ENCODE data around the gene MLC1.
A peak's percentile ranks its signal among the peaks of the same experiment; 100 is the strongest.

MLC1 gene

DNA sequence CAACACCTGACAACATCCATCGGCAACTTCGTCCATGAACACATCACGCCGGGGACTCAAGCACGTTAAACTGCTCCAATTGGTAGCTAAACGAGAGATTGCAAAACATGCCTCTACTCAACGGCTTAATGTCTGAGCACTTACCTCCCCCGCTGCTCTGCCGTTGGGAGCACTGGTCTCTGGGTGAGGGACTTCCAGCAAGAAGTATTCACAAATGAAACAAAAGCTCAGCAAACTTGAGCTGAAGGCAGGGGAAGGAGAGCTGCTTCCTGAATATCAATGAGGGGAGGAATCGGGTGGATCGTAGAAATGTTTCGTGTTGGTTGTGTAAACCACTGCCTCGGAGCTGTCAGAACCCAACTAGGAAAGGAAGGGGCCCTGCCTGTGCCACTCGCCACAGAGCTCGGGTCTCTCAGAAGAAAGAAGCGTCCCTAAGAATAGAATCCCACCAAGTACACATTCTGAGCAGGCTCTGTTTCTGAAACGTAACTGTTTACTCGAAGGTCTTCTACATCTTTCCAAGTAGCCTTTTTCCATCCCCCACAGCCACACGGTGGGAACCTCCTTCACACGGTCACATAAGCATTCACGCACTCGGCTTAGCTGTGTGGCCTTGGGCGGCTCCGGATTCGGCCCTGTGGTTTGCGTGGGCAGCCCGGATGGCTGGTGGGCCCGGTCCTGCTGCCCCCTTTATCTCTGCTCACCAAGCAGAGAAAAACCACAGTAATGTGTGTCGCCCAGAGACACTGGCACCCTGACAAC, at the start of gene MLC1:
Gene MLC1 (minus strand): TSS at position 216 of the 762 bp plus-strand sequence. CDS start 524 bp downstream, outside the sequence.
- peak; percentile 18 for DNase-seq

DNA sequence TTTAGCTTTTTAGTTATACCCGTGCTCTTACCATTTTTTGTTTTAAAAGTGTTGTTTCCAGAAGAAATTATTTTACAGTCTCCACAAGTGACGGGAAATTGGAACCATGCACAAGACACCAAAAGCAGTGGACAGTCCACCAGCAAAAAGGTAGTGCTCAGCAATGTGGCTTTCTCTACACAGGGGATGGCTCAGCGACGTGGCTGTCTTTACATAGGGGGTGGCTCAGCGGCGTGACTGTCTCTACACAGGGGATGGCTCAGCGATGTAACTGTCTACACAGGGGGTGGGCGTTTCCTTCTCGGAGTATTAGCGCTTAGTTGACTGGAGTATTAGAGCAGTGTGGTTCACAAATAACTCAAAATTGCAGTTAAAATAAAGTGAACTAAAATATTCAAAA, 49.3 kb upstream of the MLC1 start:
- no peak for DNase-seq

DNA sequence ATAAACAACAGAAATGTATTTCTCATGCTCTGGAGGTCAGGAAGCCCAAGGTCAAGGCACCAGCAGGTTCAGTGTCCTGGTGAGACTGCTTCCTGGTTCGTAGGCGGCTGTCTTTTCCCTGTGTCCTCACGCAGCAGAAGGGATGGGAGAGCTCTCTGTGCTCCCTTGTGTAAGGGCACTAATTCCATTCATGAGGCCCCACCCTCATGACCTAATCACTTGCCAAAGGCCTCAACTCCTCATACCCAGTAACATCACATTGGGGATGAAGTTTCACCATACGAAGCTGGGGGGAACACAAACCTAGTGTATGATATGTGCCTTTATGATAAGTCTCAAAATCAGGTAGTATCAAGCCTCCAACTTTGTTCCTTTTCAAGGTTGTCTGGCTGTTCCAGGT, 46.7 kb upstream of the MLC1 start:
- no peak for DNase-seq

DNA sequence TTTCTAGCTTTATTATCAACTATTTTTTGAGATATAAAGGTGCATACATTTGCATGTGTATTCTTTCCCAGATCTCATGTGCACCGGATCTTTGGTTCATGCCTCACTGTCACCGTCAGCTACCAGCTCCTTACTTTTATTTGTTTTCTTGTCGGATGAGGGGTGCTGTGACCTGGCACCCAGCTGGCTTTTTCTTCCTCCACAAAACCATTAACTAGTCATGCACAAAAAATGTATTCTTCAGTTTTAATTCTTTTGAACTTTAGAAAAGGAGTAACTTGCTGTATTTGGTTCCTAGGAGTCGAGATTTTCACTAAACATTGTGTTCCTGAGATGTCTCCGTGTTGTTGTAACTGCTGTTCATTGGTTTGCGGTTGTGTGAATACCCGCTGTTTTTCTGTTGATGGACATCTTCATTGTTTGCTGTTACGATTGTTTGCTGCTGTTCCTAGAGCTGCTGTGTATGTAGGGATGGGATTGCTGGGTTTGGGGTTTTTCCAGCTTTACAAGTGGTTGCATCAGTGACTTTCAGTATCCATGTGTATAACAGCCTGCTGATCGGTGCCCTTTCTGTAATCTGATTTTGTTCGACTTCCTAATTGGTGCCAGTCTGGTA, 44.0 kb upstream of the MLC1 start:
- DNase-seq = no peak

DNA sequence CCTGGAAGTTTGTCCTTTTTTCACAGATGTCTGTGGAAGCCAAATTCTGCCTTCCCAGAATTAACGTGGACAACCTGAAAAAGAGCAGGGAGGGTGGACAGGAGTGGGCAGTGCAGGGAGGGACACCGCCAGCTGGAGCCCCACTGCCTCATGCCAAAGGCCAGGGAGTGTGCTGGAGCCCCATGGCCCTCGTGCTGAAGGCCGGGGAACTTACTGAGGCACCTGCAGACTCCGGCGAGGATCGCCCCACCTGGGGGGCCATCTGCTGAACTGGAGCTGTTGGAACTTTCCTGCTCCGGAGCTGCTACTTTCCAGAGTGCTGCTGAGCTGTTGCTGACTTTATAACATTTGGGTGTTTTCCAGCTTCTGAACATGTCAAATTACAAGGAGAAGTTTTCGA, 39.8 kb upstream of the MLC1 start:
- no peak for DNase-seq

DNA sequence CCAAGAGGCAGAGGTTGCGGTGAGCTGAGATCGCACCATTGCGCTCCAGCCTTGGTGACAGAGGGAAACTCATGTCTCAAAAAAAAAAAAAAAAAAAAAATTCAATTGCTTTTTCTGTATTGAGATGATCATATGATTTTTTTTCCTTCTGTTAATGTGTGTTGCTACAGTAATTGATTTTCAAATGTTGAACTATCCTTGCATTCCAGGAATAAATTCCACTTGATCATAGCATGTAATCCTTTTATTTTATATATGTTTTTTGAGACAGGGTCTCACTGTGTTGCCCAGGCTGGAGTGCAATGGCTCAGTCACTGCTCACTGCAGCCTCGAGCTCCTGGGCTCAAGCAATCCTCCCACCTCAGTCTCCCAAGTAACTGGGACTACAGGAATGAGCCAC, 37.9 kb upstream of the MLC1 start:
- DNase-seq = no peak

DNA sequence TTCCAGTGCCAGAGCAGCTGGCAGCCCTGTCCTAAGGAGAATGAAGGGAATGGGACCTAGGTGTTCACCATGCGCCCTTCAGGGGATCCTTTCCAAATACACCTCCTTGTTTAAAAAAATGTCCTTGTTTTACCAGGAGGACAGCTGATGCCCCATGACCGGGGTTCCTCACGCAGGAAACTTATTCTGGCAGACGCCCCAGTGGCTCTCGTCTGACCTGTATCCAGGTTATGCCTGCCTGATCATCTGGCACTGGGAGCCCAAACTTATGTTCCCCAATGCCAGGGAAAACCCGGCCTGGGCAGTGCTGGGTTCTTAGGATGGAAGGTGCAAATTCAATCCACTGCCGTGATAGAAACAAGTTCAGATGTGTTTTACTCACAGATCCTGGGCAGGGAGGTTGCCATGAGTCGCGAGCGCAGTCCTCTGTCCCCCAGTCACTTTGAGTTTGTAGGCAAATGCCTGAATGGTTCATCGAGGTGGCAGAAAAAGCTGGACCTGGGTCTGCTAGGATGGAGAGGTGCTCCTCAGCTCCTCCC, 36.0 kb upstream of the MLC1 start:
- DNase-seq = no peak

DNA sequence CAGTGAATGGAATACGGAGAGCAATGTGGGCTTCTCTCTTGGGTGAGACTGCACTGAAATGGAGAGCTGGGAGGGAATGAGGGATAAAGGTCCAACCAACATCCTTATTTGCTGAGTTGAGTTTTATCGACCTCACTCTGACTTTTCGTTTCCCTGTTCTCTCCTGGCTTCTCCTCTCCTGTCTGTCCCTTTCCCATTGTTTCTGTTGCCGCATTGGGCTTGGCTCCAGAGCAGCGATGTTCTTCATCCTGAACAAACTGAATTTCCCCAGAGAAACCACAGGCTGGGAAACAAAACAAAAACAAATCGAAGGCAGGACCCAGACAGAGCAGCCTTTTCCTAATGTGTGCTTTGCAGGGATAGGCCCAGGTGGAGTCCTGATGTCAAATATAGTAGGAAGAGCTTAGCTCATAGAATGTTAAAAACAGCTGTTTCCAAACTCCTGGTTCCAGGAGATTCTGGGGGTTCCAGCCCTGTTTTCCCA, 34.6 kb upstream of the MLC1 start:
- DNase-seq = no peak

DNA sequence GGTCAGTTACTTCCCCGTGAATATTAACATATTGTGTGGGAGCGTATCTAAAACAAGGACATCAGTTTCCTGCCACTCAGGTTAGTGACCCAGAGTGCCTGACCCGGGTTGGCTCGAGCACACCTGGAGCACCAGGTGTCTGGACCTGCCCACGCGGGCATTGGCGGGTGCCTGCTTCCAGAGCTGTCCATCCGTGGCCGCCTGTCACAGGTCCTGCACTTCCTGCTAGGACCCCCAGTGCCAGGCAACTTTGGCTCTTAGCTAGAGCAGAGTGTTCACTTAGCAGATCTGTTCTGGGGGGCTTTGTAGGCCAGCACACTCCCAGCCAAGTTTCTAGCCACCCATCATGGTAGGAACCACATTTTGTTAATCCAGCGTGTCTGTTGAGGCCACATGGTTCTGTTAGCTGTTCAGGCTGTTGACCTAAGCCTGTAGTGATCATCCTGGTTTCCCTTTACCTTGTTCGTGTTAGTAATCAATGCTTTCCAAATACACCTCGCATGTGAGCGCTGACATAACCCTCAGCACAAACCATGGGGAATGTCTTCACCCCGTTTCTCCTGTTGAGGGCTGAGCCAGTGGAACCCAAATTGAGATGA, 34.0 kb upstream of the MLC1 start:
- no peak for DNase-seq

DNA sequence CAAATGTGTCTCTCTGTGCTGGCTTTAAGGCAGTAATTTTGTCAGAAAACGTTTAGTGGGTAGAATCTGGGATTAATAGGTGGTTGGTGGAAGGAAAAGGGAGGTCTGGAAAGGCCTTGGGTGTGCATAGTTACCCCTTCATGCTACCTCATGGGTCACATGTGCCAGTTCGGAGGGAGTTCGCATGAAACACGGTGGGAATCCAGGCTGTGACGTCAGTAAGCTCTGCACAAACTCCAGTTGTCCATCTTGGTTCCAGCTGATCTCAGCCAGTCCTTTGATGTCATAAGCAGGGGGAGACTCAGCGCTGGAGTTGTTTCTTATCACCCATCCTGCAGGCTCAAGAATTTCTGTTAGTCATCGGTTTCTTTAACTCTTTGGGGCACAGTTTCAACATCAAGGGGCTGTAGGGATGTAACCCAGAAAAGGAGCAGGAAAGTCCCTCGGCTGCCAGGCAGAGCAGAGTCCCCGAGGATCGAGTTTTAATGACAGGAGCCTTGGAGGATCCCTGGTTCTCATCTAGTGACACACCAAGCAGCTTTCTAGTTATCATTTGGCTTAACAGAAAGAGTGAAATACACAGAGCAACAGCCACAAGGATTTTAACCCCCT, 33.4 kb upstream of the MLC1 start:
- DNase-seq = no peak

DNA sequence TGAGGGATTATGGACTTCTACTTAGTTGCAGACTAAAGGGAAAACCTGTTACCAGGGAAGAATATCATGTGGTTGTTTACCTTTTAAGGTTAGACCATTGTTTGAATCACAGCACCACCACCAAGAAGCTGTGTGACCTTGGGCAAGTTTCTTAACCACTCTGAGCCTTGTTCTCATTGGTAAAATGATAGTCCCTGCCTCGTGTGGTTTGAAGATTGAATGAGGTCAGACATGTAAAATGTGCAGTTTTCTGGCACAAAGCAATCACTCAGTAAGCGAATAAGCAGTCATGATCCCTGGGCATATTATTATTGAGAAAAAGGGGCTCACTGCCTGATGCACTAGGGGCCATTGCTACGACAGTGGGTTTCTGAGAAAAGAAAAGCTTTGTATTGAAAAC, 32.9 kb upstream of the MLC1 start:
- no peak for DNase-seq

DNA sequence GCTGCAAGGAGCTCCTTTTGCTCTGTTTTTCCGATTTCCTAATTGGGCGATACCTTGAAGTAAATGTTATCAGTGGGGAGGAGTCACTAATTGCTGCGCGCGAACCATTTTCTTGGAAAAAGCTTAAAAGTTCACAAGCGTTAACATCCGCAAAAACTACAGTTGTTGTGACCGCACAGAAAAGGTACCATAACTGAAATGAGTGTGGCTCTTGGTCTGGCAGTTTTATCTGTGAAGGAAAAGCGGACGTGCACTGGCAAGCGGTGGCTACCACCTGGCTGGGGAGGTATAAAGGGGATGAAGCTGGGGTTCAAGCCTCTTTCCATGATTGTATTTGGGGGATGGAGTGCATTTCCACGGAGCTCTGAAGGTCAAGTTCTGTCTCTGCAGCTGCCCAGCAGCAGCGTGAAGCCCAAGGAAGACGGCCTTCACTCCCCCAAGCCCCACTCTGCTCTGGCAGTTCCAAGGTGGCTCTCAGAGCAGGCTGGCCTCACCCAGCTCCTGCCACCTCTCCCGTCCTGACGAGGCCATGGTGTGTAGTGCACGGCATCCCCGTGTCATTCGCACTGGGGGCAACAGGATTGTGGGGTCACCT, 32.0 kb upstream of the MLC1 start:
- DNase-seq = no peak

DNA sequence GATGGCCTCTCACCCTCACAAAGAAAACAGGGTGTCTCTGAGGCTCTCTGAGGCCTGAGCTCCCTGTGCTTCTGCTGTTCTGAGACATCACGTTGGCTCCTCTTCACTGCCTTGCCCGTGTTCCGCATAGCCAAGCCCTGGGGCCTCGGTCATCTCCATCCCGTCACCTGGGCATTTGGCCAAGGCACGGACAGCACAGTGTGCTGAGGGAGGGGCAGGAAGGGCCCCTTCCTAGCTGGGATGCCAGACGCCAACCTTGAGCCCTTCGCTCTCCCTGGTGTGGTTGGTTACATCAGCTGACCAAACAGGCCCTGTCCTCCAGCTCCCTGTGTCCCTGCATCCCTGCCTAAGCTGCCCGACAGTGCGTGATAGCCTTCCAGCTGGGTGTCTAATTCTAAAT, 30.5 kb upstream of the MLC1 start:
- no peak for DNase-seq

DNA sequence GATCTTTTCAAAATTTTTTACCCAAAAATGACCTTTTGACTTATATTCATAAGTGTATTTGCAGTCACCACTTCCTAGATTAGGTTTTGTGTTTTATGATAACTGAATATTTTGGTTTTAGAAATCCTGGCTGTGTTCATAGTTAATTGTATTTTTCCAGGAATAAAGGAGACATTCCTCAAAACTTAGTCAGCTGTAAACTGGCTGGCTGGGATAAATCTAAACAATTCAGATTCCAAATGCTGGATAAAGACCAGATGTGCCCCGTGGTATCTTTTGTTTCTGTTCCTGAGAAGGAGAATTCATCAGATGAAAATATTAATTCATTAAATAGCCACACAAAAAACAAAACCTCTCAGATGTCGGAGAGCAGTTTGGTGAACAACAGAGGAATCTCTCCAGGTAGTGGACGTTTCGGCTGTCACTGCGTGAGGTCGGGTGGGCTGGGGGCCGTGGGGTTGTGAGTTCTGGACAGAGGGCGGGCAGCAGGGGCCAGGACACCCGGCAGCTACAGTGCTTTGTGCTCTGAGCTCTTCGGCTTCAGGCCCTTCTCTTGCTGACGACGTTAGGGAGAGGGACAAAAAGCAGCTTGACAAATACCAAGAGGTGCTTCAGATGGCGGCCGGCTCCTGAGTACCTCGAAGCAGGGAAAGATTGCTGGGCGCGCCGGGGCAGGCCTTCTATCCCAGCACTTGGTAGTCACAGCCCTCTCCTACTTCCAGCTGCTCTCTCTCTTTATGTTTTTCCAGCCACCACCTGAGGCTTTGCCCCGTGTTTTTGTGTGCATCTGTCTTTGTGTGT, 29.2 kb upstream of the MLC1 start:
- DNase-seq = no peak

DNA sequence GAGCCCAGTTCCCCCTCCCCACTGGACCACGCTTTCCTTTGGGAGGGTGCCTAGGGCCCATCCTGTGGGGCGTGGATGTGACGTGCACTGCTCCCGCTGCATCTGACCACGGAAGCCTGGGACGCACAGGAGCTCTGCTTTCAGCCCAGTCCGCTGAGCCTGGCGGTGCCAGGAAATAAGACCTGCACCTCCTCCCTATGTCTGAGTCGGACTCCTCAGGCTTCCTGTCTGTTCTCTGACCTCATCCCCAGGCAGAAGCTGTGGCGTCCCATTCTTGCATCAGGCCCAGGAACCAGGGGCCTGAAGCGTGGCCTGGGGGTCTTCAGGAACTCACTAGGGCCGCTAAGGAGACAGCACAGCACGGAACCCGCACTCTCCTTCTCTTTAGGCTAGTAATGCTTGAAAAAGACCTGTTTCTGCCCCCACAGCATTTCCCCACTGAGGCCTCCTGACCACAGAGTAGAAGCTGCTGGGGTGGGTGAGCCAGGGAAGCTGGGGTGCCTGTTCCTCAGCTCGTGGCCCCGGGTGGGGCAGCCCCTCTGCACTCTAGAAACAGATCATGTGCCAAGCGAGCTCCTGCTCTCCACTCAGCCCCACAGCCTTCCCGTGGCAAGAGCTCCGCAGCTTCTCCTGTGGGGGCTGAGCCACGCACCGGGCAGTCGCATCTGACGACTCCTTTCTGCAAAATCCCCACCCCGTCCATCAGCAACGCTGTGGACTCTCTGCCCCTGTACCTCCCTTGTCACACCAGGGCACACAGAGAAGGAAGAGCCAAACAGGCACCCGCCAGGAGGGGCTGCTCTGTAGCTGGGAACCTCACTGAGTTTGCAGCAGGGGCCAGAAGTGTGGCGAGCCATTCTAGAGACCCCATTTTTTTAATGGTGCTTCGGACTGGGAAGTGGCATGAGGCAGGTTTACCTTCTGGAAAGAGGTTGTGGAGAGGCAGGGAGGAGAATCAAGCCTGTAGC, 27.2 kb upstream of the MLC1 start:
- peak; percentile 32 for DNase-seq

DNA sequence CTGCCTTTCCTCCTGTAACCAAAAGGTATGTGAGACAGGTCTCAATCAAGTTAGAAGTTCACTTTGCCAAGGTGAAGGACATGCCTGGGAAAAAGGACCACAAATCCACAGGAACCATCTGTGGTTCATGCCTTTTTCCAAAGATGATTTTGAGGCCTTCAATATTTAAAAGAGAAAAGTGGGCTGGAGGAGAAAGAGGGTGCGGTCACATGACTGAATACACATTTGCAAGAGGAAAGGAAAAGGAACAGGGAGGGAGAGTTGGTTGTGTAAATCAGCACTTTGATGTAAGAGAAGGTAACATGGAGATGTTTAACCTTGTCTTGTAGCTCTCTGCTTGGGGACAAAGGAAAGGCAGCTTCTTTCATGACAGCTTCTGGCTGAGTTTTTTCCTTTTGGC, 25.8 kb upstream of the MLC1 start:
- no peak for DNase-seq

DNA sequence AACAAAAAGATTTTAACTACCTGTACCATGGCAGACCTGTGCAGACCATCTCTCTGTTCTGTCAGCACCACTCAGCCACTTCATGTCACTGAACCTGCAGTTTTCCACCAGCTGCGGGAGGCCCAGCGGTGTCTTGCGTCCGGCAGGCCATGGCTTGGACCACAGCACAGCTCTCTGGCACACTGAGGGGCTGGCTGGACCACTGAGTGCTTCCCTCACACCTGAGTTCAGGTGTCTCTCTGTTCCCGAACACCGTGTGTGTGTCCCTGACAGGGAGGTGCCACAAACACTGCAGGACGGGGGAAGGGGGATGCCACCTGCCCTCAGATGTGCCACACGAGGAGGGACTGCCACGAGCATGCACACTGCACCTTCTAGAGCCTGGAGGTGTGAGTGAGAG, 22.3 kb upstream of the MLC1 start:
- no peak for DNase-seq

DNA sequence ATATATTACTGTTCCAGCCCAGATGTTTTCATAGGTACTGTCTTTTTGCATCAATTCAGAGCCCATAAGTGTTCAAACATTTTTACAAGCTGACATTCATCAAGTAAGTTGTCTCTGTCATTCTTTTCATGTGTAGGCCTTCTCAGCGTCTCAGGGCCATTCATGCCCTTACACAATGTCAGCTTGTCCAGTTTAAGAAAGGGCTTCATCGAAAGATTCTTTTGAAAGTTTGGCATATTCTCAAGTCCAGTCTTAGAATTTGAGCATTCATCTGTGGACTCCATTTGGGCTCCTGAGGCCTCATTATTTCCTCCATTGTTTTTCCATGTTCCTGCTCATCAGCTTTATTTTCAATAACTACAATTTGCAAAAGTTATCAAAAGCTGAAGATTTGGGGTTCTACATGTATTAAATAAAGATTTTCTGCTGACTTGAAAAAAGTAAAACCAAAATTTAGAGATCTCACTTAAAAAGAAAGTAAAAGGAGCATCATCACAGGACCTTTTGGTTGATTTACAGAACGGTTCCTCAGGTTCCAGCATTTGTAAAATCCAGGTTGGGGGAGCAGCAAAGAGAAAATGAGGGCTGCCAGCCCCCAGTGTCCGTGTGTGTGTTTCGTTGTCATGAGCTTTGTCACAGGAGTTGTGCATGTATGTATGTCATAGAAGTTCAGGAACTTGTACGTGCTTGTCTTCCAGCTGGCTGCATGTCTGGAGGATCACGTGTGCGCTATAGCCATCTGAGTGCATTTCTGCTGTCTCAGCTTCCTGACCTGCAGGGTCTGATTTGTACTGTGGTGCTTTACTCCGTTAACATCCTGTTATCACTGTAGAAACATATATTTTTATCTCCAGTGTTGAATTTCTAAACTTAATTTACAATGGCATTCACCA, 20.2 kb upstream of the MLC1 start:
- DNase-seq = peak; percentile 53

DNA sequence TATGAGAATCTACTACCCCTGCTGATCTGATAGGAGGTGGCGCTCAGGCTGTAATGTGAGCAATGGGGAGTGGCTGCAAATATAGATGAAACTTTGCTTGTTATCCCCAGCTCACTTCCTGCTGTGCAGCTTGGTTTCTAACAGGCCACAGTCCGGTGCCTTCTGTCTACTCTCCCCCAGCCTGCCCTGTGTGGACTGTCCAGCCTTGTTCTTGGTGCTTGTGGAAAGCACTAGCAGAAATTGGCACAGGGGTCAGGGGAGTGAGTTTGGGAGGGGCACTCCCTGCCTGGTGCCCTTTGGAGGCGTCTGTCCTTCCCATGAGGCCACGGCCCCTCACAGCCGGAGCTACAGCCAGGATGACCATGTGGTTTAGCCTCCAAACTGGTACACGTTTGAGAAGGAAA, 18.9 kb upstream of the MLC1 start:
- no peak for DNase-seq

DNA sequence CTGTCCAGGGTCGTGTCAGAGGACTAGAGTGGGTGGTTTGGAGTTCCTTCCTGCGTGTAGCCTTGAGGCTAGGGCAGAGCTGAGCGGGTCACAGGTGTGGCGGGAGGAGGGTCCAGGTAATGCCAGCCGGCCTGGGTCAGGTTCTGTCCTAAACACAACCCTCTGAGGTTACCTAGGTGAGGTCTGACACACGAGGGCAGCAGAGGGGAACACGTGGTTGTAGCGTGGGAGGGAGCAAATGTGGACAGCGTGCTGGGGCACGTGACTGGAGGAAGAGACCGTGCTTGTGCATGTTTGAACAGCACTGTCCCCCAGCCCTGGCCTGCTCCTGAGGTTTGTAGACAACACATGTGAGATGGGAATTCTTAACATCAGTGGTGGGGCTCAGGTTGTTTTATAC, 17.7 kb upstream of the MLC1 start:
- peak; percentile 6 for DNase-seq
